Measurements from ENCODE around the gene RNGTT.
"Not testable (repeated sequence)": the region's sequence is repeated elsewhere in the genome, so short reads cannot be mapped to it uniquely, and the experiment has no call there.

RNGTT gene

GRCh38 chr6:88970301-88970700, 6.9 kb upstream of the RNGTT start:
- DNase-seq: no peak

GRCh38 chr6:88969255-88969654, 5.8 kb upstream of the RNGTT start:
- DNase-seq: not testable (repeated sequence)

GRCh38 chr6:88967891-88968290, 4.5 kb upstream of the RNGTT start:
- no peak for DNase-seq

GRCh38 chr6:88965691-88966090, 2.3 kb upstream of the RNGTT start:
- no peak for DNase-seq

GRCh38 chr6:88964509-88964908, 1.1 kb upstream of the RNGTT start:
- DNase-seq: no peak

- DNase-seq: no peak
Measured at GRCh38 chr6:88958842-88959241, 4.6 kb downstream of the RNGTT start.

GRCh38 chr6:88953550-88954386, 9.7 kb downstream of the RNGTT start:
- no peak for DNase-seq

- no peak for DNase-seq
Measured at GRCh38 chr6:88952065-88952704, 11.2 kb downstream of the RNGTT start.

- no peak for DNase-seq
Measured at GRCh38 chr6:88945415-88946008, 17.9 kb downstream of the RNGTT start.

GRCh38 chr6:88933521-88933920, 29.9 kb downstream of the RNGTT start:
- no peak for DNase-seq

GRCh38 chr6:88932019-88932418, 31.4 kb downstream of the RNGTT start:
- not testable (repeated sequence) for DNase-seq

GRCh38 chr6:88922775-88923548, 40.5 kb downstream of the RNGTT start:
- DNase-seq: no peak

GRCh38 chr6:88921734-88922133, 41.7 kb downstream of the RNGTT start:
- DNase-seq: no peak

GRCh38 chr6:88920774-88921733, 42.4 kb downstream of the RNGTT start:
- no peak for DNase-seq

GRCh38 chr6:88920088-88920487, 43.3 kb downstream of the RNGTT start:
- DNase-seq: no peak

- DNase-seq: no peak
Measured at GRCh38 chr6:88919032-88919431, 44.4 kb downstream of the RNGTT start.

- DNase-seq: no peak
Measured at GRCh38 chr6:88916615-88917208, 46.7 kb downstream of the RNGTT start.

GRCh38 chr6:88914895-88915598, 48.4 kb downstream of the RNGTT start:
- no peak for DNase-seq

- DNase-seq: no peak
Measured at GRCh38 chr6:88914180-88914579, 49.2 kb downstream of the RNGTT start.

GRCh38 chr6:88913471-88913870, 49.9 kb downstream of the RNGTT start:
- no peak for DNase-seq
